Epithelial cell of proximal tubule (primary cell): Measurements from ENCODE around the gene LZIC. TPM values are rescaled to one million over a fixed set of nuclear protein-coding genes. Genes with fewer than 3 reads are reported as not detected.

Source experiments
- DNase-seq: peaks from one replicate; pipeline ENCODE4 v3.0.0-alpha.2; 2011; ENCODE audit warnings: low read depth
- H3K4me3 ChIP-seq: 2 replicates; pipeline ENCODE4 v1.5.1; 2011; ENCODE audit warnings: low read depth, mild to moderate bottlenecking, low read length
- CTCF ChIP-seq: conservative IDR thresholded peaks from 2 replicates; pipeline ENCODE4 v1.5.1; 2012; ENCODE audit warnings: low read depth, mild to moderate bottlenecking, low read length
- total RNA-seq: library from RNA; depleted of rRNA; stranded (reverse); fragments of >200 nt; gene quantifications from 2 replicates; pipeline ENCODE4 v1.2.3, GENCODE V29; 2015

The LZIC gene
- total RNA-seq, 1 donor from 2014 or later: 20.6 TPM

GRCh38 chr1:9892563-9893528 is 50.3 kb downstream of the LZIC start:
- peak overlapping the region; percentile 5 for H3K4me3 ChIP-seq
- TF ChIP-seq CTCF: no peak
- DNase-seq: no peak

DNA sequence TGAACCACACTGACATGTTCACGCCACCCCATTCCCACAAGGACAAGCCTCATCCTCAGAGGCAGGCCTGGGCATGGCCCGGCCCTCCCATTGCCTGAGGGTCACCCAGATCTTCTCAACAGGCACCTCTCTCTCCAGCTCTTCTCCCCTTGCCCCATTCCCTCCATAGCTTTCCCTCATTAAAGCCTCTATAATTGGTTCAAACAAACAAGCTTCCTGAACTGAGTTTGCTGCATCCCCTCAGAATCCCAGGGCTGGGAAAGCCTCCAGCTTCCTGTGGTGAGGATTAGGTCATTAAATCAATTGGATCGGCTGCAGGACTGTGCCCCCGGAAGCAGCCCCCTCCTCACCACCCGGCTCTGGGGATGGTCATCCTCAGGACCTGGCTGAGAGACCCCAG is 52.0 kb downstream of the LZIC start:
- no peak for DNase-seq
- H3K4me3 ChIP-seq: no peak overlapping the region
- no peak for TF ChIP-seq CTCF

- TF ChIP-seq CTCF: no peak
- peak; percentile 83 for DNase-seq
- H3K4me3 ChIP-seq: no peak overlapping the region
Measured at GRCh38 chr1:9890224-9890731, 52.9 kb downstream of the LZIC start.

DNA sequence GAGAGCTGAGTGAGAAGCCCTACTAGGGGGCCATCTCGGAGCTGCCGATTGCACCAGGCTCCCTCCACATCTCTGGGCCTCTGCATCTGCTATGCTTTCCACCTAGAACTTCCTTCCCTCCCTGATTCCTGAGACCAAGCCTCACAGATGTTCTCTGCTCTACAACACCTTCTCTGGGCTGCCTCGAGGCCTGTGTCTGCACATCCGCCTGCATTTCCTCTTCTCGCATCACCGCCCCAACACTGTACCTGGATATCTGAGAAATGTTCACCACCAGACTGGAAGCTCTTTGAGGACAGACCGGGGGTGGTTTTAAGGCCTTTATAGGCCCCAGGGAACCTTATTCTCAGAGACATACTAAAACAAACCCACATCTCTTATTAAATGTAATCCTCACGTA is 53.8 kb downstream of the LZIC start:
- TF ChIP-seq CTCF: no peak
- no peak for DNase-seq
- H3K4me3 ChIP-seq: no peak overlapping the region

- no peak for DNase-seq
- no peak overlapping the region for H3K4me3 ChIP-seq
- no peak for TF ChIP-seq CTCF
Measured at GRCh38 chr1:9888886-9889285, 54.3 kb downstream of the LZIC start.

- no peak for DNase-seq
- TF ChIP-seq CTCF: no peak
- H3K4me3 ChIP-seq: no peak overlapping the region
Measured at GRCh38 chr1:9887070-9887469, 56.1 kb downstream of the LZIC start.
